Activated naive CD8-positive, alpha-beta T cell treated with anti-CD3 and anti-CD28 coated beads, Interleukin-2, amount 10 ng/mL, durations not matched to agents 7 days and 5 days (primary cell): ENCODE measurements around the gene AGBL4. TPM values are rescaled to one million over a fixed set of nuclear protein-coding genes. Genes with fewer than 3 reads are reported as not detected.

ENCODE experiments used
- ATAC-seq: fragments of 150-1000 bp; cut with Tn5 transposase; one replicate; pipeline ENCODE4 v1.10.0; 2021; ENCODE audit warnings: low read depth, moderate library complexity
- POLR2A ChIA-PET: fragments of 350-600 bp; sonication (Branson Sonifier 250); formaldehyde crosslinking; loops from one replicate; lab custom pipeline; 2021; ENCODE audit warnings: antibody characterized with exemption; lab: Charles Lee
- DNase-seq: peaks from one replicate; pipeline ENCODE4 v3.0.0; 2021
- H3K27ac Mint-ChIP-seq: one replicate; pipeline ENCODE4 v1.8.0; 2022; ENCODE audit warnings: mild to moderate bottlenecking, mixed read lengths
- H3K27me3 Mint-ChIP-seq: one replicate; pipeline ENCODE4 v1.8.0; 2022; ENCODE audit warnings: mild to moderate bottlenecking, moderate library complexity, mixed read lengths
- H3K36me3 Mint-ChIP-seq: one replicate; pipeline ENCODE4 v1.8.0; 2021; ENCODE audit warnings: mild to moderate bottlenecking, mixed read lengths
- H3K4me1 Mint-ChIP-seq: one replicate; pipeline ENCODE4 v1.8.0; 2021; ENCODE audit warnings: mixed read lengths
- H3K4me3 Mint-ChIP-seq: one replicate; pipeline ENCODE4 v1.8.0; 2022; ENCODE audit warnings: mild to moderate bottlenecking, moderate library complexity, mixed read lengths
- H3K9me3 Mint-ChIP-seq: one replicate; pipeline ENCODE4 v1.8.0; 2021; ENCODE audit warnings: mixed read lengths
- total RNA-seq, 2 experiments: library from RNA; stranded (reverse); gene quantifications; one replicate each; pipeline ENCODE4 v1.2.3, GENCODE V29; 2021

The AGBL4 gene
- total RNA-seq, 2 experiments from 2014 or later: not detected

DNA sequence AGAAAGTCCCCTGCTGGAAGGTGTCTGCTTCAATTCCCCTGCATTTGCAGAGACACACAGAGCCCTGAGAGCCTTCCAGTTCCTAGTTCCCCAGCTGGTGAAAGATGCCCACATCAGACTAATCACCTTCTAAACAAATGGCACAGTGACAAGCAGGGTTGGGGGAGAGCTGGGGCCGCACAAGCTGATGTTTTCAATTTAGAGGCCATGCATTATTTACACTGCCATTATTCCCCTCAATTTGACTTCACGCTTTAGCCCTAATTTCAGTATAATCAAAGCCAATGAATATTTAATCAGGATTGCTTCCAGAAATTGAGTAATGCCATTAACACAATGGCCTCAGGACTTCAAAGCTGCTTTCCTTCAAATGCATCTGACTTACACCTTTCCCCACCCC is 1328.6 kb downstream of the AGBL4 start:
- no peaks in the 10 kb centered on the region for H3K9me3 Mint-ChIP-seq
- no peaks in the 10 kb centered on the region for H3K27me3 Mint-ChIP-seq
- no peak for ATAC-seq
- DNase-seq: no peak
- no peaks in the 10 kb centered on the region for H3K4me1 Mint-ChIP-seq
- no peaks in the 10 kb centered on the region for H3K36me3 Mint-ChIP-seq
- H3K27ac Mint-ChIP-seq: no peak overlapping the region
- POLR2A ChIA-PET: no interaction called here
- H3K4me3 Mint-ChIP-seq: no peak overlapping the region

- DNase-seq (no peak), ATAC-seq (no peak)
- Mint-ChIP-seq H3K27ac (no peak overlapping the region), H3K4me1 (no peaks in the 10 kb centered on the region), H3K4me3 (no peak overlapping the region), H3K9me3 (no peaks in the 10 kb centered on the region), H3K36me3 (no peaks in the 10 kb centered on the region), H3K27me3 (peaks cover 2% of the 10 kb centered on the region)
- POLR2A ChIA-PET: no interaction called here
These were observed 1330.0 kb downstream of the AGBL4 start for GRCh38 chr1:48693674-48694320.

DNA sequence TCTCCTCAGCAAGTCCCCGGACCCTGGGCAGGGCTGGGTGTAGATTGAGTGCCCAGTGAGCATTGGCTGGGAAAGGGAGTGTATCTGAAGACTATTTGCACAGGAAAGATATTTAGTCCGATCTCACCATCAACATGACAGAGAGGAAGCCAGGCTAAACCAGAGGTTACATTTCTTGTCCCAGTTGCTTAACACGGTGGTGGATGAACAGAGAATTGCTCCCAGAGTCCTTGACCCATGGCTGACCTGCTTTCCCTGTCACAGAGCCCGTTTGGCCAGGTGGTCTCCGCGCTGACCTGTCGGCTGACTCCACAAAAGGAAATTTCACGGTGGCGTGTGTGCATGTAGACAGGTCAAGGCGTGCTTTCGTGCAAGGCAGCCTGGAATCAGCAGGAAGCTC is 1330.6 kb downstream of the AGBL4 start:
- POLR2A ChIA-PET: no interaction called here
- H3K4me3 Mint-ChIP-seq: no peak overlapping the region

DNA sequence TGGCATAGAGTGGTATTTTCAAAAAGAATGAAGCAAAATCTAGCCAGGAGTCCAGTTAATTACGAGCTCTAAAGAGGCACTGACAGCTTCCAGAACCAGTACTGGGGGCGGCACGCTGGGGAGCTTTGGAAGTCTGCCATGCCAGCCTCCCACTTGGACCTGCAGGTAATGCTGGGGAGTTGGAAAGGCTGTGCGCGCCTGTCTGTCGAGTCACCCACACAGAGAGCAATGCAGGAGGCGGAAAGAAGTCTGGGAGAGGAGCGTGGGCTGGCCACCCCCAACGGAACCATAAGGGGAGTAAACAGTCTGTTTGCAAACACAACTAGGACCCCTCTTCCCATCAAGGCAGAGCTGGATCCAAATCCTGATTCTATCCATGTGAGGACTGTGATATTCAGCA is 1331.5 kb downstream of the AGBL4 start:
- H3K36me3 Mint-ChIP-seq: no peaks in the 10 kb centered on the region
- no peak for DNase-seq
- peaks cover 2% of the 10 kb centered on the region for H3K27me3 Mint-ChIP-seq
- H3K9me3 Mint-ChIP-seq: no peaks in the 10 kb centered on the region
- POLR2A ChIA-PET: no interaction called here
- no peak for ATAC-seq
- H3K27ac Mint-ChIP-seq: no peak overlapping the region
- H3K4me1 Mint-ChIP-seq: no peaks in the 10 kb centered on the region
- no peak overlapping the region for H3K4me3 Mint-ChIP-seq

More for the DNA sequence above, 1330.6 kb downstream of the AGBL4 start:
- Mint-ChIP-seq H3K4me1 (no peaks in the 10 kb centered on the region), H3K36me3 (no peaks in the 10 kb centered on the region), H3K27ac (no peak overlapping the region), H3K9me3 (no peaks in the 10 kb centered on the region), H3K27me3 (peaks cover 2% of the 10 kb centered on the region)
- DNase-seq: no peak
- no peak for ATAC-seq

- no peak overlapping the region for H3K4me3 Mint-ChIP-seq
- POLR2A ChIA-PET: no interaction called here
- no peak for DNase-seq
- no peak for ATAC-seq
- peaks cover 6% of the 10 kb centered on the region for H3K27me3 Mint-ChIP-seq
- H3K9me3 Mint-ChIP-seq: no peaks in the 10 kb centered on the region
- no peaks in the 10 kb centered on the region for H3K4me1 Mint-ChIP-seq
- no peaks in the 10 kb centered on the region for H3K36me3 Mint-ChIP-seq
- H3K27ac Mint-ChIP-seq: no peak overlapping the region
These were observed 1332.2 kb downstream of the AGBL4 start for GRCh38 chr1:48691429-48692001.

DNA sequence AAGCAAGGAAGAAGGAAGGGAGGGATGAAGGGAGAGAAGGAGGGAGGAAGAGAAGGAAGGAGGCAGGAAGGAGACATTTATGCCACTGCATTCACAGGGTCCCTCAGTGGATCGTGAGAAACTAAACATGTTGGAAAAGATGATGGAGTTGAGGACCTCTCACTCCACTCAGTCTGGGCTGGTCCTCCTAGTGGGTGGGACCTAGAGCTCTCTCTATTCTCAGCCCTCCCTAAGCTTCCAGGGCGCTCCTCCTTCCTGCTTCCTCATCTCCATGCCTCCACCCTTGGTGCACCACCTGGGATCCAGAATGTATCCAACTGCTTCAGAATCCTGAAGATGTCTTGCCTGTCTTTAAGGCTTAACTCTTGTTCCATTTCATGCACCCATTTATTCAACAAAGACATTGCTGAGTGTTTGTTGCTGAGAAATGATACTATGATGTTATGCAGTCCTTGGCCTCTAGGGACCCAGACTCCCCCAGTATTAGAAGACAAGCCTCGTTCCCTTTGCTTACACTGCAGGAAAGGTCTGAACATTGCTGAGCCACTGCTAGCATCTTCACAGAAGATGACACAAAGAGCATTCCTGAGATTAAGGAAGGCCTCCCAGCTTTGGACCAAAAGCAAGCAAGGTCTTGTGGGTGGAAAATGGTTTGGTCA is 1335.5 kb downstream of the AGBL4 start:
- no peak overlapping the region for H3K27ac Mint-ChIP-seq
- ATAC-seq (no peak), DNase-seq (no peak)
- H3K36me3 Mint-ChIP-seq: no peaks in the 10 kb centered on the region
- H3K9me3 Mint-ChIP-seq: no peaks in the 10 kb centered on the region
- no peaks in the 10 kb centered on the region for H3K4me1 Mint-ChIP-seq
- no peak overlapping the region for H3K4me3 Mint-ChIP-seq
- POLR2A ChIA-PET: no interaction called here
- peaks cover 9% of the 10 kb centered on the region for H3K27me3 Mint-ChIP-seq

GRCh38 chr1:48687282-48688045 is 1336.3 kb downstream of the AGBL4 start:
- Mint-ChIP-seq H3K36me3 (no peaks in the 10 kb centered on the region), H3K27me3 (peaks cover 9% of the 10 kb centered on the region), H3K4me1 (no peaks in the 10 kb centered on the region), H3K9me3 (no peaks in the 10 kb centered on the region), H3K4me3 (no peak overlapping the region), H3K27ac (no peak overlapping the region)
- POLR2A ChIA-PET: no interaction called here
- DNase-seq (no peak), ATAC-seq (no peak)

GRCh38 chr1:48686159-48686558 is 1337.6 kb downstream of the AGBL4 start:
- no peaks in the 10 kb centered on the region for H3K4me1 Mint-ChIP-seq
- no peak for DNase-seq
- POLR2A ChIA-PET: no interaction called here
- H3K27me3 Mint-ChIP-seq: peaks cover 15% of the 10 kb centered on the region
- no peak for ATAC-seq
- H3K27ac Mint-ChIP-seq: no peak overlapping the region
- H3K36me3 Mint-ChIP-seq: no peaks in the 10 kb centered on the region
- H3K9me3 Mint-ChIP-seq: no peaks in the 10 kb centered on the region
- H3K4me3 Mint-ChIP-seq: no peak overlapping the region

DNA sequence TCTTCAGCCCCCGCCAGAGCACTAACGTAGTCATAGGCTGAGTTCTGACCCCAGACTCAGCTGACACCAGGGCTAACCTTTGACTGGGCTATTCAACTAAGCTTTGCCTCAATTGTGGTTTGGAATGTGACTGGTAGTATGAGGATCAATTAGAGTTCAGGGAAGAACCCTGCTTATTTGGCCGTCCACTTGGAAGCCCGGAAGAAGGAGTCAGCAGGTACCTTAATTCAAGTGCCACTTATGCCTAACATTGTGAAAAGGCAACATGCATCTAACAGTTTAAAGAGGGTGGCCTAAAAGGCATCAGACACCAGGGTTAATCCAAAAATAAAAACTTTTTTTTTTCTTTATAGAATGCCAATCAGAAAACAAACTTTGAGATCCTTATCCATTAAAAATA is 1339.4 kb downstream of the AGBL4 start:
- Mint-ChIP-seq H3K27ac (no peak overlapping the region), H3K9me3 (no peaks in the 10 kb centered on the region), H3K4me3 (no peak overlapping the region), H3K4me1 (no peaks in the 10 kb centered on the region), H3K36me3 (no peaks in the 10 kb centered on the region), H3K27me3 (peaks cover 13% of the 10 kb centered on the region)
- POLR2A ChIA-PET: no interaction called here
- DNase-seq: no peak
- ATAC-seq: no peak

DNA sequence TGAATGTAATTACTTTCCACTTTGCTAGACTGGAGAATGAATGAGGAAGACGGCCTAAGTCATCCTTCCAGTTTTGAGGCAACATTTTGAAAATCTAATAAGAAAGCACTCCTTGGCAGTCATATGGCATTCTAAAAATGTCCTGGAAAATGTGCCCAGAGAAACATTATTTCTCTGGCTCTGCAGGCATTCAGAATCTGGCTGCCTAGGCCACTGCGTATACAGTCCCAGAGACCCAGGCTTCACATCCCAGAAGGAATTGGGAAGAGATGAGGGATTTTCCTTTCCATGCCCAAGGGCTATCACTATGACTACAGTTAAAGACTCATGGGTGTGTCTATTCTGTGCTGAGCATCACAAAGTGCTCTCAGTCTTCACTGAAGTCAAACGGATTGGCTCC is 1339.9 kb downstream of the AGBL4 start:
- H3K36me3 Mint-ChIP-seq: no peaks in the 10 kb centered on the region
- DNase-seq (no peak), ATAC-seq (no peak)
- H3K27ac Mint-ChIP-seq: no peak overlapping the region
- H3K4me1 Mint-ChIP-seq: no peaks in the 10 kb centered on the region
- no peaks in the 10 kb centered on the region for H3K9me3 Mint-ChIP-seq
- H3K27me3 Mint-ChIP-seq: peaks cover 12% of the 10 kb centered on the region
- POLR2A ChIA-PET: no interaction called here
- no peak overlapping the region for H3K4me3 Mint-ChIP-seq

- no peaks in the 10 kb centered on the region for H3K36me3 Mint-ChIP-seq
- H3K9me3 Mint-ChIP-seq: no peaks in the 10 kb centered on the region
- H3K4me3 Mint-ChIP-seq: no peak overlapping the region
- no peak overlapping the region for H3K27ac Mint-ChIP-seq
- peaks cover 10% of the 10 kb centered on the region for H3K27me3 Mint-ChIP-seq
- POLR2A ChIA-PET: no interaction called here
- H3K4me1 Mint-ChIP-seq: peaks cover 2% of the 10 kb centered on the region
- ATAC-seq: no peak
- no peak for DNase-seq
These were observed 1342.1 kb downstream of the AGBL4 start for GRCh38 chr1:48681476-48682305.

GRCh38 chr1:48680411-48681035 is 1343.2 kb downstream of the AGBL4 start:
- Mint-ChIP-seq H3K4me3 (no peak overlapping the region), H3K9me3 (no peaks in the 10 kb centered on the region), H3K27me3 (peaks cover 9% of the 10 kb centered on the region), H3K27ac (no peak overlapping the region), H3K4me1 (peaks cover 2% of the 10 kb centered on the region), H3K36me3 (no peaks in the 10 kb centered on the region)
- DNase-seq (no peak), ATAC-seq (no peak)
- POLR2A ChIA-PET: no interaction called here

- POLR2A ChIA-PET: no interaction called here
- H3K27ac Mint-ChIP-seq: no peak overlapping the region
- ATAC-seq: no peak
- H3K36me3 Mint-ChIP-seq: no peaks in the 10 kb centered on the region
- peaks cover 9% of the 10 kb centered on the region for H3K27me3 Mint-ChIP-seq
- H3K4me1 Mint-ChIP-seq: peaks cover 2% of the 10 kb centered on the region
- no peak overlapping the region for H3K4me3 Mint-ChIP-seq
- H3K9me3 Mint-ChIP-seq: no peaks in the 10 kb centered on the region
- DNase-seq: no peak
These were observed 1343.9 kb downstream of the AGBL4 start for GRCh38 chr1:48679859-48680258.
